Measurements from ENCODE around the gene BATF.

BATF gene

DNA sequence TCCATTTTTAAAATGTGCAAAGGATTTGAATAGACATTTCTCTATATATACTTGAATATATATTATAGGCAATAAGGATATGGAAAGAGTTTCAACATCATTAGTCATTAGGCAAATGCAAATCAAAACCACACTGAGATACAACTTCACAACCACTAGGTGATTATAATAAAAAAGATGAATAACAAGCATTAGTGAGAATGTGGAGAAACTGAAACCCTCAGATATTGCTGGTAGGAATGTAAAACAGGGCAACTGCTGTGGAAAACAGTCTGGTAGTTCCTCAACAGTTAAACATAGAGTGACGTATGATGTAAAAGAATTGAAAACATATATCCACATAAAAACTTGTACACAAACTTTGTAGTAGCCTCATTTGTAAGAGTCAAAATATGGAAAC is 11.7 kb upstream of the BATF start:
- no peak overlapping the region for H3K27ac ChIP-seq (replicated peaks)
- no peaks in the 10 kb centered on the region for H3K27me3 ChIP-seq (ENCODE audit: insufficient read depth, poor library complexity, severe bottlenecking)
- TF ChIP-seq, protein P1, sequence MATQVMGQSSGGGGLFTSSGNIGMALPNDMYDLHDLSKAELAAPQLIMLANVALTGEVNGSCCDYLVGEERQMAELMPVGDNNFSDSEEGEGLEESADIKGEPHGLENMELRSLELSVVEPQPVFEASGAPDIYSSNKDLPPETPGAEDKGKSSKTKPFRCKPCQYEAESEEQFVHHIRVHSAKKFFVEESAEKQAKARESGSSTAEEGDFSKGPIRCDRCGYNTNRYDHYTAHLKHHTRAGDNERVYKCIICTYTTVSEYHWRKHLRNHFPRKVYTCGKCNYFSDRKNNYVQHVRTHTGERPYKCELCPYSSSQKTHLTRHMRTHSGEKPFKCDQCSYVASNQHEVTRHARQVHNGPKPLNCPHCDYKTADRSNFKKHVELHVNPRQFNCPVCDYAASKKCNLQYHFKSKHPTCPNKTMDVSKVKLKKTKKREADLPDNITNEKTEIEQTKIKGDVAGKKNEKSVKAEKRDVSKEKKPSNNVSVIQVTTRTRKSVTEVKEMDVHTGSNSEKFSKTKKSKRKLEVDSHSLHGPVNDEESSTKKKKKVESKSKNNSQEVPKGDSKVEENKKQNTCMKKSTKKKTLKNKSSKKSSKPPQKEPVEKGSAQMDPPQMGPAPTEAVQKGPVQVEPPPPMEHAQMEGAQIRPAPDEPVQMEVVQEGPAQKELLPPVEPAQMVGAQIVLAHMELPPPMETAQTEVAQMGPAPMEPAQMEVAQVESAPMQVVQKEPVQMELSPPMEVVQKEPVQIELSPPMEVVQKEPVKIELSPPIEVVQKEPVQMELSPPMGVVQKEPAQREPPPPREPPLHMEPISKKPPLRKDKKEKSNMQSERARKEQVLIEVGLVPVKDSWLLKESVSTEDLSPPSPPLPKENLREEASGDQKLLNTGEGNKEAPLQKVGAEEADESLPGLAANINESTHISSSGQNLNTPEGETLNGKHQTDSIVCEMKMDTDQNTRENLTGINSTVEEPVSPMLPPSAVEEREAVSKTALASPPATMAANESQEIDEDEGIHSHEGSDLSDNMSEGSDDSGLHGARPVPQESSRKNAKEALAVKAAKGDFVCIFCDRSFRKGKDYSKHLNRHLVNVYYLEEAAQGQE (IDR thresholded peaks at IDR 0.05; ENCODE audit: insufficient replicate concordance, low read depth): no peak
- TF ChIP-seq, protein P2, sequence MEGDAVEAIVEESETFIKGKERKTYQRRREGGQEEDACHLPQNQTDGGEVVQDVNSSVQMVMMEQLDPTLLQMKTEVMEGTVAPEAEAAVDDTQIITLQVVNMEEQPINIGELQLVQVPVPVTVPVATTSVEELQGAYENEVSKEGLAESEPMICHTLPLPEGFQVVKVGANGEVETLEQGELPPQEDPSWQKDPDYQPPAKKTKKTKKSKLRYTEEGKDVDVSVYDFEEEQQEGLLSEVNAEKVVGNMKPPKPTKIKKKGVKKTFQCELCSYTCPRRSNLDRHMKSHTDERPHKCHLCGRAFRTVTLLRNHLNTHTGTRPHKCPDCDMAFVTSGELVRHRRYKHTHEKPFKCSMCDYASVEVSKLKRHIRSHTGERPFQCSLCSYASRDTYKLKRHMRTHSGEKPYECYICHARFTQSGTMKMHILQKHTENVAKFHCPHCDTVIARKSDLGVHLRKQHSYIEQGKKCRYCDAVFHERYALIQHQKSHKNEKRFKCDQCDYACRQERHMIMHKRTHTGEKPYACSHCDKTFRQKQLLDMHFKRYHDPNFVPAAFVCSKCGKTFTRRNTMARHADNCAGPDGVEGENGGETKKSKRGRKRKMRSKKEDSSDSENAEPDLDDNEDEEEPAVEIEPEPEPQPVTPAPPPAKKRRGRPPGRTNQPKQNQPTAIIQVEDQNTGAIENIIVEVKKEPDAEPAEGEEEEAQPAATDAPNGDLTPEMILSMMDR (IDR thresholded peaks at IDR 0.05; ENCODE audit: insufficient read depth, low read length): no peak
- no peak for TF ChIP-seq GABPA (IDR thresholded peaks at IDR 0.05; ENCODE audit: low read depth)
- no peak for TF ChIP-seq SPI1 (IDR thresholded peaks at IDR 0.05; ENCODE audit: borderline replicate concordance, low read depth)
- TF ChIP-seq POLR2AphosphoS5 (IDR thresholded peaks at IDR 0.05; ENCODE audit: low read depth): no peak
- no peak for DNase-seq (ENCODE audit: low read depth in 1 of 2, low spot score in 1 of 2)
- H3K4me3 ChIP-seq (replicated peaks; ENCODE audit: insufficient read depth, low read length): no peak overlapping the region

DNA sequence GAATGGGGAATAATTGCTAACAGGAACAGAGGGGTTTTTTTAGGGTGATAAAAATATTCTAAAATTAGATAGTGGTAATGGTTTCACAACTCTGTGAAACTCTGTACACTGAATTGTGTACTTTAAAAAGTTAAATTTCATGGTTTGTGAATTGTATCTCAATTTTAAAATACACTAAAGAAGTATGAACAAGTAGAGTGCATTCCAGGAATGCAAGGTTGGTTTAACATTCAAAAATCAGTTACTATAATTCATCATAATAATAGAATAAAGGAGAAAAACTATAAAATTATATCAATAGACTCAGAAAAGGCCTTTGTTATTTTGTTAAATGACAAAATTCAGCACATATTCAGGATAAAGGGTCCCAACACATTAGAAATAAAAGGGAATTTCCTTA is 11.1 kb upstream of the BATF start:
- Histone ChIP-seq H3K27me3 (ENCODE audit: insufficient read depth, poor library complexity, severe bottlenecking) (no peaks in the 10 kb centered on the region), H3K27ac (replicated peaks) (no peak overlapping the region), H3K4me3 (replicated peaks; ENCODE audit: insufficient read depth, low read length) (no peak overlapping the region)
- TF ChIP-seq SPI1 (IDR thresholded peaks at IDR 0.05; ENCODE audit: borderline replicate concordance, low read depth): no peak
- TF ChIP-seq, protein P2 (IDR thresholded peaks at IDR 0.05; ENCODE audit: insufficient read depth, low read length): no peak
- no peak for TF ChIP-seq POLR2AphosphoS5 (IDR thresholded peaks at IDR 0.05; ENCODE audit: low read depth)
- no peak for TF ChIP-seq GABPA (IDR thresholded peaks at IDR 0.05; ENCODE audit: low read depth)
- TF ChIP-seq, protein P1 (IDR thresholded peaks at IDR 0.05; ENCODE audit: insufficient replicate concordance, low read depth): no peak
- DNase-seq (ENCODE audit: low read depth in 1 of 2, low spot score in 1 of 2): no peak

DNA sequence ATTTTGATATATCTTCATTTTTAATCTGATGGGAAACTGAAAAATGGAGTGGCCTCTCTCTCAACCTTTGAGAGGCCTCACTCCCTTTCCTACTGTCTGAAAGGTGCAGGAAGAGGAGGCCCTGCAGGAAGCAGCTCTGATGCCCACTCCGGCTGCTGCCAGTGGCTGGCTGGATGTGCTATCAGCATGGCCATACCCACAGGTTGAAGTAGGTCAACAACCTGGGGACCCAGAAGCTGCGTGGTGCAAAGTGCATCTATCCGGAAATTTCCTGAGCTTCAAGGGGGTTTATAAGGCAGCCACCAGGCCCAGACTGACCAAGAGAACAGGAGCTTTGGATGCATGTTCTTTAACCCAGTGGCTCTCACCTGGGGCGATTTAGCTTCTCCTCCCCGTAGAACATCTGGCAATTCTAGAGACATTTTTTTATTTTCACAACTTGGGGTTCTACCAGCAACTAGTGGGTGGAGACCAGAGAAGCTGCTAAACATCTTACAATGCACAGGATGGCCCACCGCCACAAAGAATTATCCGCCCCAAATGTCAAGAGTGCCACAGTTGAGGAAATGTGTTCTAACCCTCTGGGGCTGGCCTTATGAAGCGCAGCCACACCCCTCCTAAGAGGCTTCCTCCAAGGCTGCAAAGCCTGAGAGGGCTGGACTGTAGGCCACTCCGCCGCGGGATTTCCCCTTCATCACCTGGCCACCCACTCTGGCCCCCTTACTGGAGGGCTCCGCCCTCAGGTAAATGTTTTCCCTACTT is 8.2 kb upstream of the BATF start:
- no peak for DNase-seq (ENCODE audit: low read depth in 1 of 2, low spot score in 1 of 2)
- TF ChIP-seq, protein P1 (IDR thresholded peaks at IDR 0.05; ENCODE audit: insufficient replicate concordance, low read depth): no peak
- TF ChIP-seq POLR2AphosphoS5 (IDR thresholded peaks at IDR 0.05; ENCODE audit: low read depth) (no peak), SPI1 (IDR thresholded peaks at IDR 0.05; ENCODE audit: borderline replicate concordance, low read depth) (no peak), GABPA (IDR thresholded peaks at IDR 0.05; ENCODE audit: low read depth) (no peak)
- TF ChIP-seq, protein P2 (IDR thresholded peaks at IDR 0.05; ENCODE audit: insufficient read depth, low read length): no peak
- Histone ChIP-seq H3K27ac (replicated peaks) (no peak overlapping the region), H3K27me3 (ENCODE audit: insufficient read depth, poor library complexity, severe bottlenecking) (no peaks in the 10 kb centered on the region), H3K4me3 (replicated peaks; ENCODE audit: insufficient read depth, low read length) (no peak overlapping the region)

All from HL-60 (cell line).